ENCODE measurements around the gene CLASRP.
"Not testable (repeated sequence)": the region's sequence is repeated elsewhere in the genome, so short reads cannot be mapped to it uniquely, and the experiment has no call there.

Gene CLASRP

GRCh38 chr19:45104658-45105349, 66.0 kb downstream of the CLASRP start:
- DNase-seq (ENCODE audit: low spot score), result no peak

GRCh38 chr19:45106363-45106762, 67.5 kb downstream of the CLASRP start:
- DNase-seq (ENCODE audit: low spot score), result not testable (repeated sequence)

- DNase-seq (ENCODE audit: low spot score), result no peak
Measured at GRCh38 chr19:45107621-45108150, 68.8 kb downstream of the CLASRP start.

- peak; percentile 11 for DNase-seq (ENCODE audit: low spot score)
Measured at GRCh38 chr19:45110851-45111266, 72.0 kb downstream of the CLASRP start.

GRCh38 chr19:45112111-45112827, 73.4 kb downstream of the CLASRP start:
- no peak for DNase-seq (ENCODE audit: low spot score)

GRCh38 chr19:45113628-45114027, 74.8 kb downstream of the CLASRP start:
- no peak for DNase-seq (ENCODE audit: low spot score)

GRCh38 chr19:45114116-45114515, 75.3 kb downstream of the CLASRP start:
- DNase-seq (ENCODE audit: low spot score), result no peak

- DNase-seq (ENCODE audit: low spot score), result no peak
Measured at GRCh38 chr19:45115809-45116615, 77.2 kb downstream of the CLASRP start.

- no peak for DNase-seq (ENCODE audit: low spot score)
Measured at GRCh38 chr19:45117167-45117594, 78.3 kb downstream of the CLASRP start.

- DNase-seq (ENCODE audit: low spot score), result no peak
Measured at GRCh38 chr19:45117671-45118070, 78.8 kb downstream of the CLASRP start.

- no peak for DNase-seq (ENCODE audit: low spot score)
Measured at GRCh38 chr19:45118106-45118505, 79.3 kb downstream of the CLASRP start.

GRCh38 chr19:45118591-45119355, 79.9 kb downstream of the CLASRP start:
- not testable (repeated sequence) for DNase-seq (ENCODE audit: low spot score)

- no peak for DNase-seq (ENCODE audit: low spot score)
Measured at GRCh38 chr19:45119582-45119981, 80.7 kb downstream of the CLASRP start.
